K562 (cell line): ENCODE results near the gene B3GALNT2. TPM values are rescaled to one million over a fixed set of nuclear protein-coding genes. Genes with fewer than 3 reads are reported as not detected.

Source experiments
- DPF2 ChIP-seq: fragments of 450-650 bp; IDR thresholded peaks from 2 replicates; pipeline ENCODE4 v1.6.1; 2016
- MAFG ChIP-seq: fragments of 450-650 bp; conservative IDR thresholded peaks from 2 replicates; pipeline ENCODE4 v1.6.1; 2016; ENCODE audit warnings: missing genetic modification characterization, missing compliant biosample characterization
- TGIF2 ChIP-seq: sonication (generic); formaldehyde crosslinking; IDR thresholded peaks from 2 replicates; pipeline ENCODE4 v1.8.1; 2022; ENCODE audit warnings: mild to moderate bottlenecking, missing genetic modification reagents, moderate library complexity
- ZNF311 ChIP-seq: fragments of 250-450 bp; sonication (Bioruptor Pico); IDR thresholded peaks from 2 replicates; pipeline ENCODE4 v1.4.0; 2020; ENCODE audit warnings: mild to moderate bottlenecking, moderate library complexity
- polyA plus RNA-seq, 8 experiments: library from polyadenylated mRNA; depleted of rRNA in 4 of 8; stranded (reverse) in 5 of 8; unstranded in 3 of 8; fragments of >200 nt; fragmentation: Nextera tagmentation in 2 of 8; fragmentation: Illumina TruSeq in 1 of 8; extraction: Ambion mirVana in 2 of 8; extraction: Trizol in 1 of 8; gene quantifications; 2 replicates each; pipeline versions ENCODE4 v1.2.1 to v1.2.3, GENCODE V29; 2011 to 2014; ENCODE audit warnings: inconsistent platforms in 1 of 8, missing spikeins in 1 of 8
- total RNA-seq, 7 experiments: library from RNA; depleted of rRNA in 6 of 7; stranded (reverse); fragments of >200 nt in 6 of 7; fragmentation: Illumina TruSeq in 2 of 7; extraction: Trizol in 2 of 7; gene quantifications; 2 replicates each; pipeline versions ENCODE4 v1.2.1 to v1.2.3, GENCODE V29; 2011 to 2021; ENCODE audit warnings: low replicate concordance in 1 of 7
- TF ChIP-seq, protein P1 (sequence below): fragments of 200-600 bp; sonication (generic); IDR thresholded peaks from one replicate; pipeline ENCODE4 v1.6.1; 2012; ENCODE audit warnings: mild to moderate bottlenecking, low read depth, low read length, inconsistent platforms
- TF ChIP-seq, protein P2 (sequence below): sonication (generic); IDR thresholded peaks from 2 replicates; pipeline ENCODE4 v1.6.1; 2016

B3GALNT2 gene
- total and polyA plus RNA-seq, 9 of the 15 experiments (the other 6 are each of a cell fraction or from before 2014, with no cell fraction given) = 2.0 to 31.7 (median 22.9) TPM

DNA sequence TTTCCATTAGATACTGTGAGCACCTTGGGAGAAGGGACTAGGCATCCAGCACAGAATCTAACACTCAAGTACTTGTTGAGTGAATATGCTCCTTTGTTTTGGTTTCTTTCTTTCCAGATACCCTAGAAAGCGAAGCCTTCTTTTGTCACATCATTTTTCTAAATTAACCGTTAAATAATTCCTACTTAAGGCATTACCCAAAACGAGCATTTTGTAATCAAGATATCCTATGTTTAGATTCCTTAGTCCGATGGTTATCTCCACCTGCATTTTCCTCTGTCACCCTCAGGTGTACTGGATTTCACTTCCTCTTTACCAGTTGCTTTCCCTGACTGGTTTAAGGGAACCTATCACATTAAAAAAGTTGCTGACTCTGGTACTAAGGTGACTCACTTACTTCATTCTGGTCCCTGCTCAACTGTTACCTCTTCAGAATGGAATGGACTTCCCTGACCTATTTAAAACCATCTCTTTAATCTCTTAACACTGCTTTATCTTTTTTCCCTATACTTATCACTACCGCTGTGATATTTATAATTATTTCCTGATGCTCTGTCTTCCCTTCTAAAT, 3.2 kb downstream of the B3GALNT2 start (continued):
- TF ChIP-seq, protein P1, sequence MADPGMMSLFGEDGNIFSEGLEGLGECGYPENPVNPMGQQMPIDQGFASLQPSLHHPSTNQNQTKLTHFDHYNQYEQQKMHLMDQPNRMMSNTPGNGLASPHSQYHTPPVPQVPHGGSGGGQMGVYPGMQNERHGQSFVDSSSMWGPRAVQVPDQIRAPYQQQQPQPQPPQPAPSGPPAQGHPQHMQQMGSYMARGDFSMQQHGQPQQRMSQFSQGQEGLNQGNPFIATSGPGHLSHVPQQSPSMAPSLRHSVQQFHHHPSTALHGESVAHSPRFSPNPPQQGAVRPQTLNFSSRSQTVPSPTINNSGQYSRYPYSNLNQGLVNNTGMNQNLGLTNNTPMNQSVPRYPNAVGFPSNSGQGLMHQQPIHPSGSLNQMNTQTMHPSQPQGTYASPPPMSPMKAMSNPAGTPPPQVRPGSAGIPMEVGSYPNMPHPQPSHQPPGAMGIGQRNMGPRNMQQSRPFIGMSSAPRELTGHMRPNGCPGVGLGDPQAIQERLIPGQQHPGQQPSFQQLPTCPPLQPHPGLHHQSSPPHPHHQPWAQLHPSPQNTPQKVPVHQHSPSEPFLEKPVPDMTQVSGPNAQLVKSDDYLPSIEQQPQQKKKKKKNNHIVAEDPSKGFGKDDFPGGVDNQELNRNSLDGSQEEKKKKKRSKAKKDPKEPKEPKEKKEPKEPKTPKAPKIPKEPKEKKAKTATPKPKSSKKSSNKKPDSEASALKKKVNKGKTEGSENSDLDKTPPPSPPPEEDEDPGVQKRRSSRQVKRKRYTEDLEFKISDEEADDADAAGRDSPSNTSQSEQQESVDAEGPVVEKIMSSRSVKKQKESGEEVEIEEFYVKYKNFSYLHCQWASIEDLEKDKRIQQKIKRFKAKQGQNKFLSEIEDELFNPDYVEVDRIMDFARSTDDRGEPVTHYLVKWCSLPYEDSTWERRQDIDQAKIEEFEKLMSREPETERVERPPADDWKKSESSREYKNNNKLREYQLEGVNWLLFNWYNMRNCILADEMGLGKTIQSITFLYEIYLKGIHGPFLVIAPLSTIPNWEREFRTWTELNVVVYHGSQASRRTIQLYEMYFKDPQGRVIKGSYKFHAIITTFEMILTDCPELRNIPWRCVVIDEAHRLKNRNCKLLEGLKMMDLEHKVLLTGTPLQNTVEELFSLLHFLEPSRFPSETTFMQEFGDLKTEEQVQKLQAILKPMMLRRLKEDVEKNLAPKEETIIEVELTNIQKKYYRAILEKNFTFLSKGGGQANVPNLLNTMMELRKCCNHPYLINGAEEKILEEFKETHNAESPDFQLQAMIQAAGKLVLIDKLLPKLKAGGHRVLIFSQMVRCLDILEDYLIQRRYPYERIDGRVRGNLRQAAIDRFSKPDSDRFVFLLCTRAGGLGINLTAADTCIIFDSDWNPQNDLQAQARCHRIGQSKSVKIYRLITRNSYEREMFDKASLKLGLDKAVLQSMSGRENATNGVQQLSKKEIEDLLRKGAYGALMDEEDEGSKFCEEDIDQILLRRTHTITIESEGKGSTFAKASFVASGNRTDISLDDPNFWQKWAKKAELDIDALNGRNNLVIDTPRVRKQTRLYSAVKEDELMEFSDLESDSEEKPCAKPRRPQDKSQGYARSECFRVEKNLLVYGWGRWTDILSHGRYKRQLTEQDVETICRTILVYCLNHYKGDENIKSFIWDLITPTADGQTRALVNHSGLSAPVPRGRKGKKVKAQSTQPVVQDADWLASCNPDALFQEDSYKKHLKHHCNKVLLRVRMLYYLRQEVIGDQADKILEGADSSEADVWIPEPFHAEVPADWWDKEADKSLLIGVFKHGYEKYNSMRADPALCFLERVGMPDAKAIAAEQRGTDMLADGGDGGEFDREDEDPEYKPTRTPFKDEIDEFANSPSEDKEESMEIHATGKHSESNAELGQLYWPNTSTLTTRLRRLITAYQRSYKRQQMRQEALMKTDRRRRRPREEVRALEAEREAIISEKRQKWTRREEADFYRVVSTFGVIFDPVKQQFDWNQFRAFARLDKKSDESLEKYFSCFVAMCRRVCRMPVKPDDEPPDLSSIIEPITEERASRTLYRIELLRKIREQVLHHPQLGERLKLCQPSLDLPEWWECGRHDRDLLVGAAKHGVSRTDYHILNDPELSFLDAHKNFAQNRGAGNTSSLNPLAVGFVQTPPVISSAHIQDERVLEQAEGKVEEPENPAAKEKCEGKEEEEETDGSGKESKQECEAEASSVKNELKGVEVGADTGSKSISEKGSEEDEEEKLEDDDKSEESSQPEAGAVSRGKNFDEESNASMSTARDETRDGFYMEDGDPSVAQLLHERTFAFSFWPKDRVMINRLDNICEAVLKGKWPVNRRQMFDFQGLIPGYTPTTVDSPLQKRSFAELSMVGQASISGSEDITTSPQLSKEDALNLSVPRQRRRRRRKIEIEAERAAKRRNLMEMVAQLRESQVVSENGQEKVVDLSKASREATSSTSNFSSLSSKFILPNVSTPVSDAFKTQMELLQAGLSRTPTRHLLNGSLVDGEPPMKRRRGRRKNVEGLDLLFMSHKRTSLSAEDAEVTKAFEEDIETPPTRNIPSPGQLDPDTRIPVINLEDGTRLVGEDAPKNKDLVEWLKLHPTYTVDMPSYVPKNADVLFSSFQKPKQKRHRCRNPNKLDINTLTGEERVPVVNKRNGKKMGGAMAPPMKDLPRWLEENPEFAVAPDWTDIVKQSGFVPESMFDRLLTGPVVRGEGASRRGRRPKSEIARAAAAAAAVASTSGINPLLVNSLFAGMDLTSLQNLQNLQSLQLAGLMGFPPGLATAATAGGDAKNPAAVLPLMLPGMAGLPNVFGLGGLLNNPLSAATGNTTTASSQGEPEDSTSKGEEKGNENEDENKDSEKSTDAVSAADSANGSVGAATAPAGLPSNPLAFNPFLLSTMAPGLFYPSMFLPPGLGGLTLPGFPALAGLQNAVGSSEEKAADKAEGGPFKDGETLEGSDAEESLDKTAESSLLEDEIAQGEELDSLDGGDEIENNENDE = no peak
- TF ChIP-seq DPF2 (0 out of 2 replicates have a peak, but pooled peaks have one; percentile 18), TGIF2 (no peak), MAFG (0 out of 2 replicates have a peak, but pooled peaks have one; percentile 15), ZNF311 (CRISPR knock-in tag) (no peak)
- TF ChIP-seq, protein P2, sequence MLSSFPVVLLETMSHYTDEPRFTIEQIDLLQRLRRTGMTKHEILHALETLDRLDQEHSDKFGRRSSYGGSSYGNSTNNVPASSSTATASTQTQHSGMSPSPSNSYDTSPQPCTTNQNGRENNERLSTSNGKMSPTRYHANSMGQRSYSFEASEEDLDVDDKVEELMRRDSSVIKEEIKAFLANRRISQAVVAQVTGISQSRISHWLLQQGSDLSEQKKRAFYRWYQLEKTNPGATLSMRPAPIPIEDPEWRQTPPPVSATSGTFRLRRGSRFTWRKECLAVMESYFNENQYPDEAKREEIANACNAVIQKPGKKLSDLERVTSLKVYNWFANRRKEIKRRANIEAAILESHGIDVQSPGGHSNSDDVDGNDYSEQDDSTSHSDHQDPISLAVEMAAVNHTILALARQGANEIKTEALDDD = peak; percentile 78
